Measurements from ENCODE around the gene RANBP9.

RANBP9 gene

GRCh38 chr6:13711733-13712598, at the start of gene RANBP9:
TSS of gene RANBP9 (minus strand) at chr6:13711835. CDS start at chr6:13711505, 330 bp downstream.
- peak; percentile 72 for DNase-seq (ENCODE audit: low spot score)

GRCh38 chr6:13760307-13761304, 49.0 kb upstream of the RANBP9 start:
- peak; percentile 17 for DNase-seq (ENCODE audit: low spot score)

GRCh38 chr6:13759025-13759424, 47.4 kb upstream of the RANBP9 start:
- DNase-seq (ENCODE audit: low spot score), result no peak

GRCh38 chr6:13754644-13755043, 43.0 kb upstream of the RANBP9 start:
- DNase-seq (ENCODE audit: low spot score), result no peak

- no peak for DNase-seq (ENCODE audit: low spot score)
Observed at GRCh38 chr6:13743736-13744127, 32.1 kb upstream of the RANBP9 start.

- DNase-seq (ENCODE audit: low spot score), result no peak
Observed at GRCh38 chr6:13742961-13743735, 31.5 kb upstream of the RANBP9 start.

GRCh38 chr6:13741365-13741764, 29.7 kb upstream of the RANBP9 start:
- no peak for DNase-seq (ENCODE audit: low spot score)

GRCh38 chr6:13735031-13735430, 23.4 kb upstream of the RANBP9 start:
- no peak for DNase-seq (ENCODE audit: low spot score)

- no peak for DNase-seq (ENCODE audit: low spot score)
Observed at GRCh38 chr6:13733178-13733887, 21.7 kb upstream of the RANBP9 start.

- DNase-seq (ENCODE audit: low spot score), result no peak
Observed at GRCh38 chr6:13730704-13731103, 19.1 kb upstream of the RANBP9 start.

GRCh38 chr6:13729891-13730290, 18.3 kb upstream of the RANBP9 start:
- no peak for DNase-seq (ENCODE audit: low spot score)

GRCh38 chr6:13725570-13725969, 13.9 kb upstream of the RANBP9 start:
- no peak for DNase-seq (ENCODE audit: low spot score)

- DNase-seq (ENCODE audit: low spot score), result no peak
Observed at GRCh38 chr6:13725052-13725451, 13.4 kb upstream of the RANBP9 start.

GRCh38 chr6:13724182-13724581, 12.5 kb upstream of the RANBP9 start:
- no peak for DNase-seq (ENCODE audit: low spot score)

- DNase-seq (ENCODE audit: low spot score), result no peak
Observed at GRCh38 chr6:13722880-13723279, 11.2 kb upstream of the RANBP9 start.

- no peak for DNase-seq (ENCODE audit: low spot score)
Observed at GRCh38 chr6:13718123-13718458, 6.5 kb upstream of the RANBP9 start.

GRCh38 chr6:13716955-13717295, 5.3 kb upstream of the RANBP9 start:
- DNase-seq (ENCODE audit: low spot score), result no peak

- DNase-seq (ENCODE audit: low spot score), result no peak
Observed at GRCh38 chr6:13716225-13716954, 4.8 kb upstream of the RANBP9 start.

- no peak for DNase-seq (ENCODE audit: low spot score)
Observed at GRCh38 chr6:13715444-13715883, 3.8 kb upstream of the RANBP9 start.

- DNase-seq (ENCODE audit: low spot score), result no peak
Observed at GRCh38 chr6:13712599-13712898, 914 bp upstream of the RANBP9 start.

- DNase-seq (ENCODE audit: low spot score), result no peak
Observed at GRCh38 chr6:13711324-13711732, 307 bp downstream of the RANBP9 start.
